WI38 (cell line): ENCODE results near the gene RITA1.

Source experiments
- H3K4me3 ChIP-seq: 2 replicates; pipeline ENCODE4 v1.5.1; 2011; ENCODE audit warnings: low read depth, mild to moderate bottlenecking, control low read depth, low read length
- TF ChIP-seq, protein P1 (sequence below): IDR thresholded peaks from 2 replicates; pipeline ENCODE4 v1.5.1; 2012; ENCODE audit warnings: low read depth, mild to moderate bottlenecking, control low read depth, low read length

RITA1 gene

DNA sequence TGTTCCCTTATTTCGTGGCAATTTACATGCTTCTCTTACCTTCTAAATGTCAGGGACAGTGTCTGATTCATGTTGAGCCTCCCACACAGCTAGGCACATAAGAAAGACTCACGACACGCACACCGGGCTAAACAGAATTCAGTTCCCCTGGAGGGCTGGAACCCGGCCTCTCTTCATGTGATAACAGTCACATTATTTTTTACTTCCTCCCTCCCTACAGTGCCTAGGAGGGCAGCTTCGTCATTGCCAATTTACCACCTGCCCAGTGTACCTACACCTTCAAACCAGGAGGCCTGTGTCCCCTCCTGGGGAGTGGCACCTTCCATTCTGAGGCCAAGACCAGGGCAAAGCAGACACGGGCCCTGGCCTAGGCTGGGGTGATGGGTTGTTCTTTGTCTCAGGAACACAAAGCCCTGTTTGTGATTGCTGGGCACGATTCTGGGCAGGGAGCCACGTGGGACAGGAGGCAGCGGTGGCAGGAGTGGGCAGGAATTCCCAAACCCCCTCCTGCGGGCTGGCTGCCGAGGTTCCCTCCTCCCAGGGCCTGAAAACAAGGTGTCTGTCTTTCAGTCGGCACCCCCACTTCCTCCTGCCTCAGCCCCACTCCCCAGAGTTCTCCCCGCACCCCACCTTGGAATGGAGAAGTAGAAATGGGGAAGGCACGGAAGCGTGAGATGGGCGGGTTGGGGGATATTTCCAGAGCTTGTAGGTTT, 43.2 kb upstream of the RITA1 start:
- no peak overlapping the region for H3K4me3 ChIP-seq
- TF ChIP-seq, protein P1, sequence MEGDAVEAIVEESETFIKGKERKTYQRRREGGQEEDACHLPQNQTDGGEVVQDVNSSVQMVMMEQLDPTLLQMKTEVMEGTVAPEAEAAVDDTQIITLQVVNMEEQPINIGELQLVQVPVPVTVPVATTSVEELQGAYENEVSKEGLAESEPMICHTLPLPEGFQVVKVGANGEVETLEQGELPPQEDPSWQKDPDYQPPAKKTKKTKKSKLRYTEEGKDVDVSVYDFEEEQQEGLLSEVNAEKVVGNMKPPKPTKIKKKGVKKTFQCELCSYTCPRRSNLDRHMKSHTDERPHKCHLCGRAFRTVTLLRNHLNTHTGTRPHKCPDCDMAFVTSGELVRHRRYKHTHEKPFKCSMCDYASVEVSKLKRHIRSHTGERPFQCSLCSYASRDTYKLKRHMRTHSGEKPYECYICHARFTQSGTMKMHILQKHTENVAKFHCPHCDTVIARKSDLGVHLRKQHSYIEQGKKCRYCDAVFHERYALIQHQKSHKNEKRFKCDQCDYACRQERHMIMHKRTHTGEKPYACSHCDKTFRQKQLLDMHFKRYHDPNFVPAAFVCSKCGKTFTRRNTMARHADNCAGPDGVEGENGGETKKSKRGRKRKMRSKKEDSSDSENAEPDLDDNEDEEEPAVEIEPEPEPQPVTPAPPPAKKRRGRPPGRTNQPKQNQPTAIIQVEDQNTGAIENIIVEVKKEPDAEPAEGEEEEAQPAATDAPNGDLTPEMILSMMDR = no peak

DNA sequence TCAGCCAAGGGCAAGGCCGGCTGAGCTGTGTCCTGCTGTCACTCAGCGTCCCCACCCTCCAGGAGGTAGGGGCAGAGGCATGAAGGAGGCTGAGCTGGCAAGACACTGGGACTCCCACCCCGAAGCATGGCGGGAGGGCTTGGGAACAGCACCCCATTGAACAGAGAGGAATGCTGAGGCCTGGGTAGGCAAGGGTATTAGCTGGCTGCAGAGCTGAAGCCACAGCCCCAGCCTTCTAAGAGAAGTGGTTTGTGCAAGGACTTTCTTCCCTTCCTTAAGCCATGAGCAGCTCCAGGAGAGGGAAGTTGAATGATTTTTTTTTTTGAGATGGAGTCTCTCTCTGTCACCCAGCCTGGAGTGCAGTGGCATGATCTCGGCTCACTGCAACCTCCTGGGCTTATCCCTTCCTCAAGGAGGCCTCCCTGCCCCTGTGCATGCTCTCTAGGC, 42.6 kb upstream of the RITA1 start:
- H3K4me3 ChIP-seq = no peak overlapping the region
- TF ChIP-seq, protein P1 = no peak

- TF ChIP-seq, protein P1 = no peak
- H3K4me3 ChIP-seq = no peak overlapping the region
Measured at GRCh38 chr12:113143959-113144358, 41.6 kb upstream of the RITA1 start.

DNA sequence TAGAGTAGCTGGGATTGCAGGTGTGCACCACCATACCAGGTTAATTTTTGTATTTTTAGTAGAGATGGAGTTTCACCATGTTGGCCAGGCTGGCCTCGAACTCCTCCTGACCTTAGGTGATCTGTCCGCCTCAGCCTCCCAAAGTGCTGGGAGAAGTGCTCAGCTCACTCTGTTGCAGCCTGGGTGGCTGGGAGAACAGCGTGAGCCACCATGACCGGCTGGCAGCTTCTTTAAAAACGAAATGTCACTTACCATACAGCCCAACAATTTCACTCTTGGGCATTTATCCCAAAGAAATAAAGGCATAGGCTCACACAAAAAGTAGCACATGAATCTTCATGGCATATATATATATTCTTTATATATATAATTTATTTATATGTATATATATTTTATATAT, 40.7 kb upstream of the RITA1 start:
- H3K4me3 ChIP-seq = no peak overlapping the region
- TF ChIP-seq, protein P1 = no peak

GRCh38 chr12:113145720-113146551, 39.6 kb upstream of the RITA1 start:
- TF ChIP-seq, protein P1 = no peak
- H3K4me3 ChIP-seq = no peak overlapping the region

DNA sequence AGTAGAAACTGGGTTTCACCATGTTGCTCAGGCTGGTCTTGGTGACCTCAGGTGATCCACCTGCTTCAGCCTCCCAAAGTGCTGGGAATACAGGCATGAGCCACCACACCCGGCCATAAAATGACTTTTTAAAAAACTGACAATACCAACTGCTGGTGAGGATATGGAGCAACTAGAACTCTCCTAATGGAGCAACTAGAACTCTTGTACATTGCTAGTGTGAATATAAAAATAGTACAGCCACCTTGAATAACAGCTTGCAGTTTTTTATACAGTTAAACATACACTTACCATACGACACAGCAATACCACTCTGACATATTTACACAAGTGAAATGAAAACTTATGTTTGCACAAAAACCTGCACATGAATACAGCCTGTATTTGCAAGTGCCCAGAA, 38.5 kb upstream of the RITA1 start:
- TF ChIP-seq, protein P1 = no peak
- no peak overlapping the region for H3K4me3 ChIP-seq
